ENCODE results near the gene SH3RF1.

DNA sequence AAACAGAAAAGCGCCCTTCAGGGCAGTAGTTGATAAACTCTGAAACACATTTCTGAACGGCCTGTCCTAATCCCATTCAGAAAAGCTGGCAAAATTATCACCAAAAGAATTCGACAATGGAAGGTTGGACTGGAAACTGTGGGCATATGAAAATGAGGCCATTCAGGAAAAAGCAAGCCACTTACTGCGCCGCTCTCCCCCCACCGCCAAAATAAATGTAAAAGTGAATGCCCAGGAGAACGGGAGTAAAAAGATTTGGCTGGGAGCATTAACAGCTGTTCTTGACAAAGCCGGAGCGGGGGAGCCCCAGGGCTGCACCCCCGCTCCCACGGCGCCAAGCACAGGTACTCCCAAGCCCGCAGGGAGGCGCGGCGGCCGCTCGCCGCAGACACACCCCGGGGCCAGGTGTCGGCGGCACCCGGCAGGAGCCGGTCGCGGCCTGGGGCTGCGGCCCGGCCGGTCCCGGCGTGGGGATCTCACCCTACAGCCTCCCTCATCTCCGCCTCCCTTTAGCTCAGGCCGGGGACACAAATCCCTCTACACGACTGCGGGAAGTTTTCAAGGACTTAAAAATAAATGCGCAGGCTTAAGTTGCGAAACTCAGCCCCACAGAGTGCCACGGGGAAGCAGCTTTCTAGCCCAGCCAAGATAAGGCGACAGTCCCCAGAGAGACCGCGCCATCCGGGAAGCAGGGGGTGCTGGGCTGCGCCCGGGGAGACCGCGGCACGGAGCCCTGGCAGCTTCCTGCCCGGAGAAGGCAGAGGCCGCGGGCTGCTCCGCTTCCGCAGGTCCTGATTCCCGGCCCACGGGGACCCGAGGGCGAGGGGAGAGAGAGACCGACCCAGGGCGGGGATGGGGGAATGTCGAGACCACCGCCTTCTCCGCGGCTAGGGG, 593 bp downstream of the SH3RF1 start:
- TF ChIP-seq MYC (IDR thresholded peaks at IDR 0.05; ENCODE audit: low read depth, low read length) (no peak), POLR2A (IDR thresholded peaks at IDR 0.05; ENCODE audit: extremely low read depth, insufficient read length) (no peak)
- TF ChIP-seq, protein P1, sequence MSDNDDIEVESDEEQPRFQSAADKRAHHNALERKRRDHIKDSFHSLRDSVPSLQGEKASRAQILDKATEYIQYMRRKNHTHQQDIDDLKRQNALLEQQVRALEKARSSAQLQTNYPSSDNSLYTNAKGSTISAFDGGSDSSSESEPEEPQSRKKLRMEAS (IDR thresholded peaks at IDR 0.05; ENCODE audit: low read depth, low read length) = no peak
- TF ChIP-seq, protein P2, sequence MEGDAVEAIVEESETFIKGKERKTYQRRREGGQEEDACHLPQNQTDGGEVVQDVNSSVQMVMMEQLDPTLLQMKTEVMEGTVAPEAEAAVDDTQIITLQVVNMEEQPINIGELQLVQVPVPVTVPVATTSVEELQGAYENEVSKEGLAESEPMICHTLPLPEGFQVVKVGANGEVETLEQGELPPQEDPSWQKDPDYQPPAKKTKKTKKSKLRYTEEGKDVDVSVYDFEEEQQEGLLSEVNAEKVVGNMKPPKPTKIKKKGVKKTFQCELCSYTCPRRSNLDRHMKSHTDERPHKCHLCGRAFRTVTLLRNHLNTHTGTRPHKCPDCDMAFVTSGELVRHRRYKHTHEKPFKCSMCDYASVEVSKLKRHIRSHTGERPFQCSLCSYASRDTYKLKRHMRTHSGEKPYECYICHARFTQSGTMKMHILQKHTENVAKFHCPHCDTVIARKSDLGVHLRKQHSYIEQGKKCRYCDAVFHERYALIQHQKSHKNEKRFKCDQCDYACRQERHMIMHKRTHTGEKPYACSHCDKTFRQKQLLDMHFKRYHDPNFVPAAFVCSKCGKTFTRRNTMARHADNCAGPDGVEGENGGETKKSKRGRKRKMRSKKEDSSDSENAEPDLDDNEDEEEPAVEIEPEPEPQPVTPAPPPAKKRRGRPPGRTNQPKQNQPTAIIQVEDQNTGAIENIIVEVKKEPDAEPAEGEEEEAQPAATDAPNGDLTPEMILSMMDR (IDR thresholded peaks at IDR 0.05; ENCODE audit: low read depth, low read length) = no peak

All from NB4 (cell line).